GM12878 (cell line): ENCODE measurements around the gene SLC5A11. TPM values are rescaled to one million over a fixed set of nuclear protein-coding genes. Genes with fewer than 3 reads are reported as not detected.

Experiments
- ATAC-seq: fragments of 200-7000 bp; cut with Tn5 transposase; 3 replicates; pipeline ENCODE4 v1.9.1; 2020; ENCODE audit warnings: mild to moderate bottlenecking, moderate library complexity
- BruUV-seq: library from RNA; stranded (reverse); fragments of 400-500 nt; replicated peaks from 2 replicates; lab custom pipeline; 2021; lab: Mats Ljungman, UMichigan
- CTCF ChIA-PET: fragments of 300-600 bp; sonication (Branson Sonifier 250); formaldehyde crosslinking; extraction: SDS; loops from one replicate; lab custom pipeline; 2021; ENCODE audit warnings: inconsistent platforms; lab: Yijun Ruan, JAX
- POLR2A ChIA-PET: fragments of 350-600 bp; formaldehyde crosslinking; extraction: SDS; loops from one replicate; lab custom pipeline; 2021; ENCODE audit warnings: inconsistent platforms; lab: Charles Lee
- RAD21 ChIA-PET: fragments of 300-600 bp; sonication (Branson Sonifier 250); formaldehyde crosslinking; loops from one replicate; lab custom pipeline; 2023; ENCODE audit warnings: antibody characterized with exemption; ENCODE audit not compliant: unreplicated experiment; lab: Charles Lee
- SMC1A ChIA-PET: fragments of 300-600 bp; sonication (Branson Sonifier 250); formaldehyde crosslinking; loops from one replicate; lab custom pipeline; 2023; ENCODE audit not compliant: unreplicated experiment, uncharacterized antibody; lab: Charles Lee
- DNase-seq: peaks from one replicate; pipeline ENCODE4 v3.0.0-alpha.2; 2011; ENCODE audit warnings: low read depth, low spot score
- FAIRE-seq: peaks from 3 replicates; lab custom pipeline; 2011; peaks lifted over from hg19 to GRCh38; lab: Jason Lieb, UNC
- H2AFZ ChIP-seq: 2 replicates; pipeline ENCODE4 v1.6.0; 2011; ENCODE audit warnings: low read depth, low read length, control low read depth; ENCODE audit not compliant: control insufficient read depth
- H3K27ac ChIP-seq: 2 replicates; pipeline ENCODE4 v1.5.1; 2011; ENCODE audit warnings: control low read depth; ENCODE audit not compliant: control insufficient read depth, insufficient read depth
- H3K27me3 ChIP-seq, 2 experiments: replicated peaks in 1 of 2; 2 replicates each; pipeline versions ENCODE4 v1.6.0 to v1.6.1; 2011; ENCODE audit warnings: low read length in 1 of 2; ENCODE audit not compliant: control insufficient read depth in 2 of 2, insufficient read depth in 2 of 2
- H3K36me3 ChIP-seq, 2 experiments: 2 replicates each; pipeline ENCODE4 v1.5.1; 2011; ENCODE audit warnings: low read length in 1 of 2; ENCODE audit not compliant: control insufficient read depth in 2 of 2, insufficient read depth in 2 of 2
- H3K4me1 ChIP-seq: 2 replicates; pipeline ENCODE4 v1.6.1; 2011; ENCODE audit warnings: mild to moderate bottlenecking, low read length, moderate library complexity, mixed read lengths; ENCODE audit not compliant: control insufficient read depth, insufficient read depth
- H3K4me2 ChIP-seq: 2 replicates; pipeline ENCODE4 v1.6.0; 2011; ENCODE audit warnings: control low read depth; ENCODE audit not compliant: control insufficient read depth, insufficient read depth
- H3K4me3 ChIP-seq: fragments of 200-600 bp; sonication (generic); 2 replicates; pipeline ENCODE4 v1.5.1; 2016
- H3K79me2 ChIP-seq: 2 replicates; pipeline ENCODE4 v1.6.0; 2011; ENCODE audit warnings: low read length; ENCODE audit not compliant: control insufficient read depth, insufficient read depth
- H3K9ac ChIP-seq: 2 replicates; pipeline ENCODE4 v1.8.0; 2011; ENCODE audit warnings: low read length, control low read depth, mixed read lengths; ENCODE audit not compliant: control insufficient read depth, insufficient read depth
- H3K9me3 ChIP-seq: replicated peaks from 3 replicates; pipeline ENCODE4 v1.5.1; 2011; ENCODE audit warnings: mild to moderate bottlenecking, low read length; ENCODE audit not compliant: control insufficient read depth, insufficient read depth
- H4K20me1 ChIP-seq: 2 replicates; pipeline ENCODE4 v1.6.0; 2011; ENCODE audit not compliant: control insufficient read depth, insufficient read depth
- CHD2 ChIP-seq: IDR thresholded peaks from 2 replicates; pipeline ENCODE4 v1.6.1; 2011; ENCODE audit warnings: low read depth, low read length, improper control_type of control experiment, borderline replicate concordance
- EED ChIP-seq: sonication (generic); IDR thresholded peaks from 2 replicates; pipeline ENCODE4 v1.6.1; 2016; ENCODE audit warnings: antibody characterized with exemption, low read depth
- ETV6 ChIP-seq, 2 experiments: fragments of 450-650 bp in 1 of 2; IDR thresholded peaks in 1 of 2; conservative IDR thresholded peaks in 1 of 2; 2 replicates each; pipeline ENCODE4 v1.6.1; 2014; ENCODE audit warnings: antibody characterized with exemption in 1 of 2, borderline replicate concordance in 1 of 2, low read depth in 1 of 2, mild to moderate bottlenecking in 1 of 2, moderate library complexity in 1 of 2
- GATAD2B ChIP-seq: fragments of 450-650 bp; conservative IDR thresholded peaks from 2 replicates; pipeline ENCODE4 v1.6.1; 2017; ENCODE audit warnings: low read depth, mild to moderate bottlenecking, moderate library complexity
- JUNB ChIP-seq: IDR thresholded peaks from 2 replicates; pipeline ENCODE4 v1.6.1; 2016; ENCODE audit warnings: antibody characterized with exemption, mild to moderate bottlenecking
- MEF2A ChIP-seq: IDR thresholded peaks from 2 replicates; pipeline ENCODE4 v1.6.1; 2011; ENCODE audit warnings: low read depth, mild to moderate bottlenecking, low read length, moderate library complexity; ENCODE audit not compliant: insufficient read depth
- PAX5 ChIP-seq: IDR thresholded peaks from 2 replicates; pipeline ENCODE4 v1.6.1; 2011; ENCODE audit warnings: low read depth, low read length, borderline replicate concordance
- SMAD1 ChIP-seq: fragments of 450-650 bp; IDR thresholded peaks from 2 replicates; pipeline ENCODE4 v1.6.1; 2018; ENCODE audit warnings: mild to moderate bottlenecking, low read depth; ENCODE audit not compliant: partially characterized antibody
- TCF3 ChIP-seq: IDR thresholded peaks from 2 replicates; pipeline ENCODE4 v1.6.1; 2012; ENCODE audit warnings: low read depth, mild to moderate bottlenecking, low read length, borderline replicate concordance; ENCODE audit not compliant: insufficient read depth
- ZNF622 ChIP-seq: fragments of 450-650 bp; IDR thresholded peaks from 2 replicates; pipeline ENCODE4 v1.6.1; 2017; ENCODE audit warnings: mild to moderate bottlenecking, inconsistent platforms
- WGBS: methylation state at CpG from one replicate; pipeline ENCODE4 v1.1.6; 2016; ENCODE audit warnings: low lambda C conversion rate; ENCODE audit not compliant: insufficient replicate concordance, insufficient coverage; ENCODE audit errors: missing lambda C conversion rate; 5-methylcytosine and 5-hydroxymethylcytosine counted together
- in situ Hi-C: fragments of 300-500 bp; cut with MboI; formaldehyde crosslinking; loops from 9 replicates; pipeline ENCODE4 v1.14.3; 2018; ENCODE audit warnings: mixed read lengths
- intact Hi-C: fragments of 100-400 bp; cut with micrococcal nuclease; formaldehyde crosslinking; loops from one replicate; pipeline ENCODE4 v1.14.2; 2022; ENCODE audit not compliant: unreplicated experiment
- polyA plus RNA-seq, 11 experiments: library from polyadenylated mRNA; depleted of rRNA in 4 of 11; unstranded in 6 of 11; stranded (reverse) in 5 of 11; fragments of >200 nt; fragmentation: Nextera tagmentation in 4 of 11; fragmentation: Illumina TruSeq in 1 of 11; extraction: Ambion mirVana in 4 of 11; extraction: Trizol in 1 of 11; gene quantifications; 1 replicate in 1 of 11; 2 replicates in 10 of 11; pipeline versions ENCODE4 v1.2.1 to v1.2.3, GENCODE V29; 2011 to 2016; ENCODE audit warnings: inconsistent platforms in 2 of 11, missing spikeins in 2 of 11, low read depth in 1 of 11
- total RNA-seq, 4 experiments: library from RNA; depleted of rRNA in 3 of 4; stranded (reverse); fragments of >200 nt in 3 of 4; fragmentation: Illumina TruSeq in 1 of 4; extraction: Trizol in 1 of 4; gene quantifications; 2 replicates each; pipeline versions ENCODE4 v1.2.1 to v1.2.3, GENCODE V29; 2013 to 2021
- TF ChIP-seq, protein P1 (sequence below): IDR thresholded peaks from 2 replicates; pipeline ENCODE4 v1.6.1; 2011; ENCODE audit warnings: borderline replicate concordance, low read depth, mild to moderate bottlenecking, moderate library complexity, mixed read lengths, low read length; ENCODE audit not compliant: insufficient read depth; ENCODE audit errors: extremely low read length
- TF ChIP-seq, protein P2 (sequence below): IDR thresholded peaks from 2 replicates; pipeline ENCODE4 v1.6.1; 2012; ENCODE audit warnings: low read depth, low read length, improper control_type of control experiment
- TF ChIP-seq, protein P3 (sequence below): IDR thresholded peaks from 2 replicates; pipeline ENCODE4 v1.6.1; 2012; ENCODE audit warnings: low read depth, low read length, improper control_type of control experiment

SLC5A11 gene
- total and polyA plus RNA-seq, 10 of the 15 experiments (the other 5 are each of a cell fraction or from before 2014, with no cell fraction given), result 0.10 TPM; not detected in 9

DNA sequence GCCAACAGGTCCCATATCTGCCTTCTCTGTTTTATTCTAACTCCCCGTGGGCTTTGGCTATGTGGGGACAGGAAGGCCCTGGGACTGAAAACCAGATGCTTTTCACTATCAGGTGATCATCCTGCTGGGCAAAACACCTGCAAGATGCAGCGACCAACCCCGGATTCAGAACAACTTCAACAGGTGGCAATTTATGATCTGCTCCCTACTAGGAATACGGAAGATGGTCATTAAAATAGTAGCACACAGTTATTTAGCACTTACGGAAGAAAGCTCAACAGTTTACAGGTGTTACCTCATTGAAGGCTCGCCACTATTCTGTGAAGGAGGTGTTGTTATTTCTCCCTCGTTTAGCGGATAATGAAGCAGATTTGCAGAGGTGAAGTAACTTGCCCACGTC, 7.8 kb upstream of the SLC5A11 start:
- Histone ChIP-seq H3K79me2 (no peaks in the 10 kb centered on the region), H3K9ac (no peak overlapping the region), H4K20me1 (no peaks in the 10 kb centered on the region), H3K36me3 (no peaks in the 10 kb centered on the region), H3K27ac (no peak overlapping the region), H3K9me3 (no peaks in the 10 kb centered on the region), H2AFZ (no peak overlapping the region), H3K27me3 (no peaks in the 10 kb centered on the region), H3K4me1 (no peaks in the 10 kb centered on the region), H3K4me3 (no peak overlapping the region), H3K4me2 (no peak overlapping the region)
- no peak for ATAC-seq
- no TSS peak for BruUV-seq
- 74% methylated on average over 9 of the region's 9 CpGs for WGBS
- ChIA-PET CTCF (no interaction called here), RAD21 (no interaction called here), POLR2A (no interaction called here), SMC1A (no interaction called here)
- in situ Hi-C loops (no loop called here), intact Hi-C loops (loop anchor here (10.0 kb wide), 2 partner anchors 277 to 387 kb away; partner anchors contain the start of gene LCMT1)
- DNase-seq, result no peak
- TF ChIP-seq GATAD2B, result no peak
- FAIRE-seq, result no peak

DNA sequence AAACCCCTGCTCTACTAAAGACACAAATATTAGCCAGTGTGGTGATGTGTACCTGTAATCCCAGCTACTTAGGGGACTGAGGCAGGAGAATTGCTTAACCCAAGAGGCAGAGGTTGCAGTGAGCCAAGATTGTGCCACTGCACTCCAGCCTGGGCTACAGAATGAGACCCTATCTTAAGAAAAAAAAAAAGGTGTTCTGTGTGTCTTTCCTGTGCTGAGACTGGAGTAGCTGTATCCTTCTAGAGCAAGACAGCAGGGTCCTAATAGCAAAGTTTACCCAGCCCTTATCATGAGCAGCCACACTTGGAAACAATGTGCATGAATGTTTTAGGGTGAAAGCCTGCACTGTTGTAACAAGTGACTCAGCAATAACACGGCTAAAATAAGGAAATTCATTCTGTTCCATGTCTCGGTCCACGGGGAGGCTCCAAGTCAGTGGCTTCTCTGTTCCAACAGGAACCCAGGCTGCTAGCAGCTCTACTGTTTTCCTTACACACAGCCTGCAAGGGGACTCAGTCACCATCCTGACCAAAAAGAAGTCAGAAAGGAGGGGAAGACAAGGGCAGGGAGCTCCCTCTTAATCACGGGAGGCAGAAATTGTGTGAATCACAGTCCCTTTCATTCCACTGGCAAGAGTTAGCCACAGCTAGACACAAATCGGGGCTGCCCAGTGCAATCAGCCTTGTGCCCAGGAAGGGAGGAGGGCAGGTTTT, 7.1 kb upstream of the SLC5A11 start:
- ChIA-PET CTCF (no interaction called here), POLR2A (no interaction called here), SMC1A (no interaction called here), RAD21 (no interaction called here)
- Histone ChIP-seq H3K27ac (no peak overlapping the region), H3K4me1 (no peaks in the 10 kb centered on the region), H3K36me3 (no peaks in the 10 kb centered on the region), H3K9ac (no peak overlapping the region), H3K4me3 (no peak overlapping the region), H2AFZ (no peak overlapping the region), H3K9me3 (no peaks in the 10 kb centered on the region), H3K79me2 (no peaks in the 10 kb centered on the region), H3K27me3 (no peaks in the 10 kb centered on the region), H3K4me2 (no peak overlapping the region), H4K20me1 (no peaks in the 10 kb centered on the region)
- DNase-seq, result no peak
- WGBS, result under 1% methylated on average over 5 of the region's 5 CpGs
- no peak for FAIRE-seq
- in situ Hi-C loops (no loop called here), intact Hi-C loops (loop anchor here (10.0 kb wide), 2 partner anchors 276 to 386 kb away; partner anchors contain the start of gene LCMT1)
- no TSS peak for BruUV-seq
- ATAC-seq, result no peak; the same call in 2 of the 3 replicates
- TF ChIP-seq, protein P1, sequence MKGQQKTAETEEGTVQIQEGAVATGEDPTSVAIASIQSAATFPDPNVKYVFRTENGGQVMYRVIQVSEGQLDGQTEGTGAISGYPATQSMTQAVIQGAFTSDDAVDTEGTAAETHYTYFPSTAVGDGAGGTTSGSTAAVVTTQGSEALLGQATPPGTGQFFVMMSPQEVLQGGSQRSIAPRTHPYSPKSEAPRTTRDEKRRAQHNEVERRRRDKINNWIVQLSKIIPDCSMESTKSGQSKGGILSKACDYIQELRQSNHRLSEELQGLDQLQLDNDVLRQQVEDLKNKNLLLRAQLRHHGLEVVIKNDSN, result no peak
- TF ChIP-seq JUNB (no peak), CHD2 (no peak), TCF3 (no peak), ZNF622 (no peak), GATAD2B (no peak), ETV6 (conservative IDR thresholded peaks at IDR 0.05 in 1 of 2, IDR thresholded peaks at IDR 0.05 in 1 of 2; ENCODE audit: borderline replicate concordance in 1 of 2, low read depth in 1 of 2) (no peak), SMAD1 (no peak), PAX5 (no peak), EED (no peak), MEF2A (no peak)
- TF ChIP-seq, protein P2, sequence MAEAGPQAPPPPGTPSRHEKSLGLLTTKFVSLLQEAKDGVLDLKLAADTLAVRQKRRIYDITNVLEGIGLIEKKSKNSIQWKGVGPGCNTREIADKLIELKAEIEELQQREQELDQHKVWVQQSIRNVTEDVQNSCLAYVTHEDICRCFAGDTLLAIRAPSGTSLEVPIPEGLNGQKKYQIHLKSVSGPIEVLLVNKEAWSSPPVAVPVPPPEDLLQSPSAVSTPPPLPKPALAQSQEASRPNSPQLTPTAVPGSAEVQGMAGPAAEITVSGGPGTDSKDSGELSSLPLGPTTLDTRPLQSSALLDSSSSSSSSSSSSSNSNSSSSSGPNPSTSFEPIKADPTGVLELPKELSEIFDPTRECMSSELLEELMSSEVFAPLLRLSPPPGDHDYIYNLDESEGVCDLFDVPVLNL, result no peak
- TF ChIP-seq, protein P3, sequence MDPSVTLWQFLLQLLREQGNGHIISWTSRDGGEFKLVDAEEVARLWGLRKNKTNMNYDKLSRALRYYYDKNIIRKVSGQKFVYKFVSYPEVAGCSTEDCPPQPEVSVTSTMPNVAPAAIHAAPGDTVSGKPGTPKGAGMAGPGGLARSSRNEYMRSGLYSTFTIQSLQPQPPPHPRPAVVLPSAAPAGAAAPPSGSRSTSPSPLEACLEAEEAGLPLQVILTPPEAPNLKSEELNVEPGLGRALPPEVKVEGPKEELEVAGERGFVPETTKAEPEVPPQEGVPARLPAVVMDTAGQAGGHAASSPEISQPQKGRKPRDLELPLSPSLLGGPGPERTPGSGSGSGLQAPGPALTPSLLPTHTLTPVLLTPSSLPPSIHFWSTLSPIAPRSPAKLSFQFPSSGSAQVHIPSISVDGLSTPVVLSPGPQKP, result no peak
